Stimulated activated CD4-positive, alpha-beta T cell treated with anti-CD3 and anti-CD28 coated beads, Interleukin-2, amount 100 ng/mL, for 4 hours (primary cell): ENCODE data around the gene RNF150.

Source experiments
- DNase-seq: peaks from one replicate; pipeline ENCODE4 v3.0.0-alpha.2; 2020; ENCODE audit warnings: low read depth

RNF150 gene

GRCh38 chr4:140924761-140925392, 208.4 kb downstream of the RNF150 start:
- DNase-seq = no peak

- DNase-seq = no peak
These were observed 226.0 kb downstream of the RNF150 start for GRCh38 chr4:140906993-140907962.

DNA sequence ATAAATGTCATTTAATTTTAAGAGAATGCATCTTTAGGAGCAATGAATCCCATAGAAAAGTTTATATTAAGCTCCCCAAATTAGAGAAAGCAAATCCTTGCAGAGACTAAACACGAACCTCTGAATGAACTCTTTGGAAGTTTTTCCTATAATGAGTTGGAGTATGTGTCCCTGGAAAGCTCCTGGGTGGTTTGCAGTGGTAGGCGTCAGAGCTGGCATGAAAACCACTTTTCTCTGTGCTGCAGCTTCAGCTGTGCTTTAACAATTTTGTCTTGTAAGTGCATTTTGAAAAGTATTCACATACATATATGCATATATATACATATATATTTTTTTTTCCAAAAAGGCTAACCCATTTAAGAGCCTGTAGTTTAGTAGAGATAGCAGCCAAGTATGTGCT, 228.4 kb downstream of the RNF150 start:
- DNase-seq = no peak

- no peak for DNase-seq
These were observed 229.5 kb downstream of the RNF150 start for GRCh38 chr4:140903522-140904475.

GRCh38 chr4:140901736-140902336, 231.4 kb downstream of the RNF150 start:
- no peak for DNase-seq

- no peak for DNase-seq
These were observed 239.3 kb downstream of the RNF150 start for GRCh38 chr4:140893939-140894338.

DNA sequence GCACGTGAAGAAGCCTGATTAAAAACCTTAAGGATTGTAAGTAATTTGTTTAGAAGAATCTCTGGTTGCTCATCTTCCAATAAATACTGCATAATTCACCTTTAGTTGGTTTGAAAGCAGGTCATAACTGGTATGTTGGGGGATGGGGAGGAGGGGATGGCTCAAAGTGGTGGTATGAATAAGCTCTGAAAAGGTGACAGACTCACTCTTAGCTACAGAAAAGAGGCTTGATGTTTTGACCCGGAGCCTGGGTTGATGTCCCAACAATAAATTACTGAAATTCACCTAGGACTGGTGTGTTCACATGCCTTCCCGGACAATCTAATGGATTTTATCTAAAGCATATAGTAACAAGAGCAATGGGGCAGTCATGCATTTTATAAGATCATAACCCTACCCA, 245.2 kb downstream of the RNF150 start:
- no peak for DNase-seq

GRCh38 chr4:140887467-140887866, 245.8 kb downstream of the RNF150 start:
- no peak for DNase-seq

GRCh38 chr4:140884431-140885058, 248.7 kb downstream of the RNF150 start:
- no peak for DNase-seq

- DNase-seq = no peak
These were observed 255.5 kb downstream of the RNF150 start for GRCh38 chr4:140877781-140878180.

DNA sequence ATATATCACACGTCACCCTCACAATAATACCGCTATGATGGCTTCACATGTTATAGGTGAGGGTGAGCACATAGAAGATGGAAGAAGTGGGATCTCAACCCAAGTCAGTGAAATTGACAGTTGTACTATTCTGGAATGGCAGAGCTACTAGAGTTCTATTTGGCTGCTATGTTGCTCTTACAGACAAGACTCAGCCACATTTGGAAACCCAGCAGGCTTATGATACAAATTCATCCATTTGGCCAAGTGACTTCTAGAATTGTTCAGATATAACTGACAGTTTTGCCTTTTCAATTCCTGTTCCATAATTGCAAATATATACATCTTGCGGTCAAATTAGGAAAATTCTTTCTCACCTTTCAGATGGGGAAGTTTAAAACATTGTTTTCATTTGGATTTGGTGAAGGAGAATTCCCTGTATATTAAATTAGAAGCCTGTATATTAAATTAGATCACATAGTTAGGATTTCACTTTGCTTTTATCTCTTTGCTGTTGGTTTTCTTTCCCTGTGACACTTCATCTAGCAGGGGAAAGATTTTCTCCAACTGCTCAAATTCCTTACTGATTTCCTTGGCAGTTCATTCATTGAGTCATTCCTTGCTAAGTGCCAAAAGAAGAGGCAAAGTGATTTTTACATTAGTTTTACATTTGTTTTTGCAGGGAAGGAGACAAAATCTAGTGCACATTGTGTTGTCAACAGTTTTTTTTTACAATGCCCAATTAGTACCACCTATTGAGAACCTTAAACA, 256.5 kb downstream of the RNF150 start:
- DNase-seq = no peak

GRCh38 chr4:140875746-140876452, 257.4 kb downstream of the RNF150 start:
- DNase-seq = no peak

- DNase-seq = no peak
These were observed 259.2 kb downstream of the RNF150 start for GRCh38 chr4:140874056-140874455.

DNA sequence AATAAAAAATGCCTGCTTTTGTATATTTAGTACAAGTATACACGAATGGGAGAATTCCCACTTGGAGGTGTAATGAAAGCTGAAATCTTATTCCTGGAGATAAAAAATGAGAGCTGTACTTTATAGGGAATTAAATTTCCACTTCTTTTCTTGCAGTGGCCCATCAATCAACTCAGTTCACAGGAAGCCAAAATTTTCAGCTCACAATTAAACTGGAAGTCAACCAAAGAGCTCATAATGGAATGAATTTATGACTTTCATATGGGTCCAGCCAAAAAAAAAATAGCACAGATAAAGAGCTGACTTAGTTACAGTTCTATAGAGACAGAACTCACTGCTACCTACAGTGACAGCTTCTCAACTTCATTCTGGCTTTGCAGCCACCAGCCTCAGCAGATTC, 261.9 kb downstream of the RNF150 start:
- no peak for DNase-seq

DNA sequence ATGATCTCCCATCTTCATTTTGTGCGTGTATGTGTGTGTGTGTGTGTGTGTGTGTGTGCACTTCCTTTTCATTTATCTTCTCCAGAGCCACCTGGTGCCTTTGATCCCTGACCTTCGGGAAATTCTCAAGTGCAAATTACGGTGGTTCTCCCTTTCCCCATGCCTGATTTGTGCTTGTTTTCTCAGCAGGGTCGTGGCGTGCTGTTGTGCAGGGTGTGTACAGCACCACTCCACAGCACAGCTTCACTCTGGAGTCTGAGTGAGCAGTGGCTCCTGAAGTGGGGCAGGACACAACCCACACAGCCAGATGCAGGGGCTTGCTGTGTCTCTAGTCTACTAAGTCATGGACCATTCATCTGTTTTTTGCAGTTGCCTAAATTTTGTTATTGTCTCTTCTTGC, 262.8 kb downstream of the RNF150 start:
- DNase-seq = no peak

GRCh38 chr4:140869446-140869845, 263.8 kb downstream of the RNF150 start:
- DNase-seq = no peak

DNA sequence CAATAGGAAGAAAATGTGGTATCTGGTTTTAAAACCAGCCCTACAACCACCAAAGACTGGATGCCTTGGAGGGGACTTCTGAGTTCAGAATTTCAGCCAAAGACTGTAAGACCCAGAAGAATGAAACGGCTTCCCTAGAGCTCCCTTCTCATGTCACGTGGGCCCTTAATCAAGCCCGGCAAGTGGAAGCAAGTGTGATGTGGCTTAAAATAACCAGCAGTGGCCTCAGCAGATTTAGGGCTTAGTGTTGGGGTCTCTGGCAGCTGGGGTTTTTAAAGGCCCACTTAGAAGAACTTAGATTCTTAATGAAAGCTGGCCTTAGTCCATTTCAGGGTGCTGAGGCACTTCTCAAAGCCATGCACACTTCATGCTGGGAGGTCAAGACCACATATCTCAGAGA, 265.9 kb downstream of the RNF150 start:
- no peak for DNase-seq

DNA sequence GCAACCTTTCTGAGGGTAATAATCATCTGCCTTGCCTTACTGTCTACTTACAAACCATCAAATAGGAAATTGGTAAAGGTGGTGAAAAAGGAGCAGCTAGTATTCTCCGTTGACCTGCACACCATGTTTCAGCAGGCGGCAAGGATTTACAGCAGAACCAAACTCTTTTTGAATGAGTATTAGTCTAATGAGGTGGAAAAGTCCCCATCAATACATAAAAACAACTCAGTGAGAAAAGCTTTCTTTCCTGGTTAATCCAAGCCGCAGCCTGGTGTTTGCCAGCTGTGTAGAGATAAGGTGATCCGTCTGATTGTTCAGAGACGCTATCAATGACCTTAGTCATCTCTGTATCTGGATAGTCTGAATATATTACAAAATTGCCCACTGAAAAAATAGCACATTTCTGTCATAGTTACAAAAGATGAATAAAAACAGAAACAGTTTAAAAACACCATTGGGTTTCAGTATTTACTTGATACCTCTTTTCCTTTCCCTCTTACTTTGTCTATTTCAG, 266.7 kb downstream of the RNF150 start:
- DNase-seq = no peak
